Raji (cell line): Measurements from ENCODE around the gene ACOT4.
A peak's percentile ranks its signal among the peaks of the same experiment; 100 is the strongest.

Experiments
- POLR2A ChIP-seq: IDR thresholded peaks from 2 replicates; pipeline ENCODE4 v1.6.1; 2011; ENCODE audit warnings: low read depth, low read length, control low read depth; ENCODE audit not compliant: insufficient read depth

The ACOT4 gene

DNA sequence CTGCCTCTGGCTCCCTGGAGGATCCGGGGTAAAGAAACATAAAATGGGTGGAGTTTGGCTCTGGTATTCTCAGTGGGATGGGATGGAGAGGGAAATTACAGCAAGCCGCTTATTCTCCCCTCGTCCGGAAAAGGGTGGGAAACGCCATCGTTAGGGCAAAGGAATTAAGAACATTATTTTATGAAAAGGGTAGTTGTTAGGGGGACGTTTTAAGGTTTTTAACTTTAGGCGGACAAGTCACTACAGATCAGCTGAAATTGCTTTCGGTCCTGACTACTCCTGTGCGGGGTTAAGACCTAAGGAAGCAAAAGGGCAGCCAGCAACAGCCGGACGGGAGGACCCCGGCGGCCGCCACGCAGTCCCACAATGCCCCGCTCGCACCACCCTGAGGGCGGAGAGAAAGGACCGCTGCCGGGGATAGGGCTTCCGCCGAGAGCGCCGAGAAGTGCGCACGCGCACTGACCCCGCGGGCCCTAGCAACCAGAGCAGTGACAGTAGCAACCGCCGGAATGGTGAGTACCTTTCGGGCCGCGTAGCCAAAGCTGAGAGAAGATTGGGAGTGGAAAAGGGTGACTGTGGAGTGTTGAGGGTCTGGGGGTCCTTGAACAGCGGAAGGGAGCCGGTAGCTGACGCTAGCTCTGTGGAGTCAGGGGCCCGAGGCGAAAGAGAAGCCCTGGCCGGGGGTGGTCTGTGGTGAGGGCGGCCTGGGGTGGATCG is 53.0 kb downstream of the ACOT4 start, which contains the start of gene DNAL1:
Gene DNAL1 (plus strand): TSS at position 456 of the 717 bp plus-strand sequence. CDS start 54 bp downstream, at position 510.
- TF ChIP-seq POLR2A = peak; percentile 89

DNA sequence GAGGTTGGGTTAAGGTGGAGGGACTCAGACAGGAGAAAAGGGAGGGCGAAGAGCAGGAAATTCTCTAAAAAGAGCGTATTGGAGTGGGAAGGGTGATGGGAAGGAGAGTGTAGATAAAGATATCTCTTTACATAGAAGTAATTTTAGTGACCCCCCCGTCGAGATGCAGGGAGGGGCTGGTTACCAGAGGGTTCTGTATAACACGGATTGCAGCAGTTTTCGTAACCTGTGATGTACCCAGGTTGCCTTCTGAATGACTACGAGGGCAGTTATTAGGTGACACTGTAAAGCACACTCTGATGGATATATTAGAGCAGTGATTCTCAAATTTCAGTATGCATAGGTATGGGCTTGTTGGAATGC is 53.6 kb downstream of the ACOT4 start:
- TF ChIP-seq POLR2A = no peak
